ENCODE measurements around the gene HINFP. TPM values are rescaled to one million over a fixed set of nuclear protein-coding genes. Genes with fewer than 3 reads are reported as not detected.
"Not testable (repeated sequence)": the region's sequence is repeated elsewhere in the genome, so short reads cannot be mapped to it uniquely, and the experiment has no call there.

The HINFP gene
- total RNA-seq, 2 donors from 2014 or later = 22.3 to 26.1 TPM

DNA sequence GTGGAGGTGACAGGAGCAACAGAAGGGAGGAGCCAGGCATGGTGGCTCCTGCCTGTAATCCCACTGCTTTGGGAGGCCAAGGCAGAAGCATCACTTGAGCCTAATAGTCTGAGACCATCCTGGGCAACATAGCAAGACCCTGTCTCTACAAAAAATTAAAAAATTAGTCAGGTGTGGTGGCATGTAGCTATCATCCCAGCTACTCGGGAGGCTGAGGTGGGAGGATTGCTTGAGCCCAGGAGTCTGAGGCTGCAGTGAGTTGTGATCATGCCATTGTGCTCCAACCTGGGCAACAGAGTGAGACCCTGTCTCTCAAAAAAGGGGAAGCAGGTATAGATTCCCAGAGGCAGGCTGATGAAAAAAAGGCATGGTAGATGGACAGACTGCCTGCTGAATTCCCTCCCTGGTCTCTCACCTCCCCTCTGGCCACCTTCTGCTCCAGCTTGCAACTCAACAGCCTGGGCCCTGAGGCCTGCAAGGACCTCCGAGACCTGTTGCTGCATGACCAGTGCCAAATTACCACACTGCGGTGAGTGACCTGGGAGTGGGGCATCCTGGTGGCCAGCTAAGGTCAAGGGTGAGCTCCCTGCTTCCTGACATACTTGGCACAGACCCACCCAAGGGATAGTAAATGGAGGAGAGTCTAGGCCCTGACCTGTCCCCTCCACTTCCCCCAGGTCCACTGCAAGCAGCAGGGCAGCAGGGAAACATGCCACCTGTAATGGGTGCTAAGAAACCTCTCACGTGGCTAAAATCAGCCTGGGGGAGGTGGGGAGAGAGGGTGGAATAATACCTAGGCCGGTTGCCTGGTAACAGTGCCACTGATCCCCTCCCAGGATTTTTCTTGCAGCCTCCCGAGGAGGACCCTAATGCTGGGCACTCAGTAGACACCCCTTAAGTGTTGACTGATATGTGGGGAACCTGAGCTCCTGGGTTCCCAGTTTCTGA lies 59.6 kb downstream of the HINFP start:
- ATAC-seq (no peak), DNase-seq (no peak)
- Mint-ChIP-seq H3K27me3 (peaks cover under 1% of the 10 kb centered on the region), H3K4me3 (no peak overlapping the region), H3K4me1 (peaks cover 3% of the 10 kb centered on the region), H3K36me3 (ENCODE audit: low read depth) (no peaks in the 10 kb centered on the region), H3K27ac (no peak overlapping the region)
- no peaks in the 10 kb centered on the region for H3K9me3 ChIP-seq (ENCODE audit: control insufficient read depth, low read length, poor library complexity, severe bottlenecking)

DNA sequence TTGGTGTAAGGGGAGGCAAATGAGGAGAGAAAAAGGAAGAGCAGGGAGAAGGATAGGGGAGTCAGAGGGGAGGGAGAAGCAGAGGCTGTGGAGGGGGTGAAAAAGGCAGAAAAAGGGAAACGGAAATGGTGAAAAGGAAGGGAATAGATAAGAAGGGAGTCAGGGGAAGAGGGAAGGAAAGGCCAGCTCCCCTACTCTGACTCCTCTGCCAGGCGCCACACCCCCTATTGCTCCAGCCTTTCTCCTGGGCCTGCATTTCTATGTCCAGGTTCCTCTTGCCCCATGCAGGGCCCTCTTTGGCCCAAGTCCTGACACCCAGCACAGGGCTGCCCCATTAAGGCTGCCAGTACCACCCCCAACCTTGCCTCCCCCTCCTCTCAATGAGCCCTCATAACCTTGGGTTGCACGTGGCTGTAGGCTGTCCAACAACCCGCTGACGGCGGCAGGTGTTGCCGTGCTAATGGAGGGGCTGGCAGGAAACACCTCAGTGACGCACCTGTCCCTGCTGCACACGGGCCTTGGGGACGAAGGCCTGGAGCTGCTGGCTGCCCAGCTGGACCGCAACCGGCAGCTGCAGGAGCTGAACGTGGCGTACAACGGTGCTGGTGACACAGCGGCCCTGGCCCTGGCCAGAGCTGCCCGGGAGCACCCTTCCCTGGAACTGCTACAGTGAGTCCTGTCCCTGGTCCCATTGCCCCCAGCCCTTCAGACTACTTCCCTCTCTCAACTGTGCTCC lies 60.5 kb downstream of the HINFP start:
- no peak overlapping the region for H3K27ac Mint-ChIP-seq
- H3K36me3 Mint-ChIP-seq (ENCODE audit: low read depth) = no peaks in the 10 kb centered on the region
- DNase-seq (no peak), ATAC-seq (no peak)
- H3K9me3 ChIP-seq (ENCODE audit: control insufficient read depth, low read length, poor library complexity, severe bottlenecking) = no peaks in the 10 kb centered on the region
- peaks cover 8% of the 10 kb centered on the region for H3K27me3 Mint-ChIP-seq
- H3K4me3 Mint-ChIP-seq = no peak overlapping the region
- H3K4me1 Mint-ChIP-seq = peaks cover 3% of the 10 kb centered on the region

- H3K36me3 Mint-ChIP-seq (ENCODE audit: low read depth); H3K27me3 Mint-ChIP-seq; H3K27ac Mint-ChIP-seq; DNase-seq; H3K4me3 Mint-ChIP-seq; H3K9me3 ChIP-seq (ENCODE audit: control insufficient read depth, low read length, poor library complexity, severe bottlenecking); ATAC-seq; H3K4me1 Mint-ChIP-seq: not testable (repeated sequence)
Observed at GRCh38 chr11:119184399-119184798, 63.0 kb downstream of the HINFP start.

Other genes starting within 250 kb of the HINFP start
- gene CXCR5, start 237.7 kb upstream of the HINFP start, total RNA-seq = 10 to 100 TPM; 11.1 to 15.0 TPM
- 100 to 1,000 TPM; 186 to 204 TPM for gene BCL9L, start 195.7 kb upstream of the HINFP start, total RNA-seq
- not detected for gene UPK2, start 165.3 kb upstream of the HINFP start, total RNA-seq
- gene FOXR1, start 149.8 kb upstream of the HINFP start, total RNA-seq = not detected
- gene CENATAC, start 123.4 kb upstream of the HINFP start, total RNA-seq = 100 to 1,000 TPM; 116 TPM
- 1,000 to 10,000 TPM; 2,323 to 2,414 TPM for gene RPS25, start 103.2 kb upstream of the HINFP start, total RNA-seq
- 10 to 100 TPM; 62.4 to 69.5 TPM for gene TRAPPC4, start 102.8 kb upstream of the HINFP start, total RNA-seq
- 10 to 100 TPM in 1 of 2 donors, 1 to 10 TPM in 1; 9.0 to 11.0 TPM for gene SLC37A4, start 90.7 kb upstream of the HINFP start, total RNA-seq
- gene HYOU1, start 64.4 kb upstream of the HINFP start, total RNA-seq = 100 to 1,000 TPM; 132 to 162 TPM
- 10 to 100 TPM; 58.3 to 68.0 TPM for gene VPS11, start 53.8 kb upstream of the HINFP start, total RNA-seq
- gene HMBS, start 36.7 kb upstream of the HINFP start, total RNA-seq = 1 to 10 TPM; 8.7 to 9.1 TPM
- gene DPAGT1, start 19.7 kb upstream of the HINFP start, total RNA-seq = 10 to 100 TPM; 18.9 to 20.5 TPM
- 10 to 100 TPM; 20.9 to 24.6 TPM for gene C2CD2L, start 14.2 kb upstream of the HINFP start, total RNA-seq
- gene ABCG4, start 27.5 kb downstream of the HINFP start, total RNA-seq = not detected
- 1 to 10 TPM; 6.6 to 6.9 TPM for gene NLRX1, start 47.1 kb downstream of the HINFP start, total RNA-seq
- gene NHERF4, start 63.9 kb downstream of the HINFP start, total RNA-seq = 1 to 10 TPM in 1 of 2 donors, under 1 TPM in 1; 0.65 to 1.0 TPM
- gene CBL, start 84.8 kb downstream of the HINFP start, total RNA-seq = 10 to 100 TPM; 36.1 to 41.9 TPM
- gene MCAM, start 195.6 kb downstream of the HINFP start, total RNA-seq = 10 to 100 TPM; 25.6 to 54.0 TPM
- gene RNF26, start 212.9 kb downstream of the HINFP start, total RNA-seq = 10 to 100 TPM; 15.3 to 19.0 TPM
- gene C1QTNF5, start 219.3 kb downstream of the HINFP start, total RNA-seq = not detected
- gene MFRP, start 225.1 kb downstream of the HINFP start, total RNA-seq = not detected